Right lobe of liver (tissue), 6 donors: ENCODE measurements around the gene SLC39A11. TPM values are rescaled to one million over a fixed set of nuclear protein-coding genes. Genes with fewer than 3 reads are reported as not detected.

Source experiments
- ATAC-seq, 4 donors: fragments of 200-7000 bp; cut with Tn5 transposase; one replicate each; pipeline ENCODE4 v1.9.1; 2020; ENCODE audit warnings: mild to moderate bottlenecking in 4 of 4, moderate library complexity in 4 of 4
- DNase-seq, 3 donors: peaks; one replicate each; pipeline ENCODE4 v3.0.0-alpha.2; 2020
- H3K27ac ChIP-seq, 3 donors: fragments of 200-600 bp; one replicate each; pipeline ENCODE4 v1.8.0; 2022
- H3K27me3 ChIP-seq, 2 donors: fragments of 200-600 bp; one replicate each; pipeline ENCODE4 v1.8.0; 2022
- H3K36me3 ChIP-seq, 4 donors: fragments of 200-600 bp; sonication (generic) in 1 of 4; one replicate each; pipeline versions ENCODE4 v1.5.1 to v1.8.0; 2017 to 2022; ENCODE audit warnings: control low read depth in 1 of 4
- H3K4me1 ChIP-seq, 4 donors: fragments of 200-600 bp; sonication (generic) in 1 of 4; one replicate each; pipeline versions ENCODE4 v1.5.1 to v1.8.0; 2017 to 2022; ENCODE audit warnings: control low read depth in 1 of 4
- H3K4me3 ChIP-seq, 3 donors: fragments of 200-600 bp; one replicate each; pipeline ENCODE4 v1.8.0; 2022
- H3K9me3 ChIP-seq, 4 donors: fragments of 200-600 bp; sonication (generic) in 1 of 4; one replicate each; pipeline versions ENCODE4 v1.5.1 to v1.8.0; 2017 to 2022; ENCODE audit warnings: control low read depth in 1 of 4
- CTCF ChIP-seq, 4 donors: fragments of 200-600 bp in 3 of 4; fragments of 450-650 bp in 1 of 4; IDR thresholded peaks; one replicate each; pipeline versions ENCODE4 v1.5.1 to v1.8.0; 2016 to 2022; ENCODE audit warnings: antibody characterized with exemption in 4 of 4, mild to moderate bottlenecking in 2 of 4
- POLR2A ChIP-seq: fragments of 450-650 bp; IDR thresholded peaks from one replicate; pipeline ENCODE4 v1.6.1; 2017; ENCODE audit warnings: antibody characterized with exemption, mild to moderate bottlenecking
- WGBS: methylation state at CpG from one replicate; pipeline ENCODE4 v1.1.6; 2018; ENCODE audit warnings: low coverage, low lambda C conversion rate; ENCODE audit not compliant: insufficient coverage; ENCODE audit errors: missing lambda C conversion rate; 5-methylcytosine and 5-hydroxymethylcytosine counted together
- intact Hi-C, 2 donors: fragments of 100-400 bp; cut with DNase I; formaldehyde crosslinking; loops; one replicate each; pipeline versions ENCODE4 v1.11.2 to v1.14.1; 2022
- total RNA-seq, 6 experiments: library from RNA; depleted of rRNA in 2 of 6; stranded (reverse); fragments of >200 nt in 2 of 6; fragmentation: NEBNext Ultra II Directional in 3 of 6; extraction: Animal tissue kit (Norgen Biotek cat#: 25700) in 3 of 6; gene quantifications; one replicate each; pipeline versions ENCODE4 v1.1.0 to v1.2.4, GENCODE V29; 2016 to 2023
- donor health status: DM: no; HTN: yes; CAD: no.
- donor health status: DM: no; HTN: no; CAD: no.
- donor health status: DM: no; HTN: no; CAD: no.
- donor health status: DM: no; HTN: yes; CAD: no.
- donor health status: DM: no; HTN: yes; CAD: no.

Gene SLC39A11
- total RNA-seq, 6 experiments from 2014 or later: 25.4 to 49.6 (median 39.3) TPM

GRCh38 chr17:72839131-72839725 lies 253.3 kb downstream of the SLC39A11 start:
- H3K4me1 ChIP-seq: no peaks in the 10 kb centered on the region
- no peaks in the 10 kb centered on the region for H3K9me3 ChIP-seq
- TF ChIP-seq POLR2A: no peak
- no peak for TF ChIP-seq CTCF (IDR thresholded peaks at IDR 0.05)
- no peaks in the 10 kb centered on the region for H3K36me3 ChIP-seq
- H3K4me3 ChIP-seq: no peak overlapping the region
- intact Hi-C loops: no loop called here
- DNase-seq (no peak), ATAC-seq (no peak)
- no peaks in the 10 kb centered on the region for H3K27me3 ChIP-seq
- WGBS: no CpG with 5 or more reads among the region's 2 CpGs
- H3K27ac ChIP-seq: no peak overlapping the region

GRCh38 chr17:72838581-72838980 lies 253.9 kb downstream of the SLC39A11 start:
- DNase-seq (no peak), ATAC-seq (no peak)
- Histone ChIP-seq H3K27ac (no peak overlapping the region), H3K36me3 (no peaks in the 10 kb centered on the region), H3K27me3 (no peaks in the 10 kb centered on the region), H3K4me1 (no peaks in the 10 kb centered on the region), H3K4me3 (no peak overlapping the region), H3K9me3 (no peaks in the 10 kb centered on the region)
- intact Hi-C loops: no loop called here
- WGBS: 81% methylated on average over 5 of the region's 5 CpGs
- no peak for TF ChIP-seq CTCF (IDR thresholded peaks at IDR 0.05)
- TF ChIP-seq POLR2A: no peak

DNA sequence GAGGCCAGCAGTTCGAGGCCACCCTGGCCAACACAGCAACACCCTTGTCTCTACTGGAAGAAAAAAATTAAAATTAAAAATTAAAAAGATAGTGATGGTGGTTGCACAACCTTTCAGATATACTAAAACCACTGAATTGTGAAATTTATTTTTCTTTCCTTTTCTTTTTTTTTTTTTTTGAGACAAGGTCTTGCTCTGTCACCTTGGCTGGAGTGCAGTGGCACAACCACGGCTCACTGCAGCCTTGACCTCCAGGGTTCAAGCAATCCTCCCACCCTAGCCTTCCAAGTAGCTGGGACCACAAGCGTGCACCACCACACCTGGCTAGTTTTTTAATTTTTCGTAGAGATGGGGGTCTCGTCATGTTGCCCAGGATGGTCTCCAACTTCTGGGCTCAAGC lies 254.4 kb downstream of the SLC39A11 start:
- TF ChIP-seq CTCF (IDR thresholded peaks at IDR 0.05): no peak
- no peak for TF ChIP-seq POLR2A
- DNase-seq: no peak
- WGBS: 88% methylated on average over 5 of the region's 5 CpGs
- Histone ChIP-seq H3K4me3 (no peak overlapping the region), H3K36me3 (no peaks in the 10 kb centered on the region), H3K9me3 (no peaks in the 10 kb centered on the region), H3K27me3 (no peaks in the 10 kb centered on the region), H3K27ac (no peak overlapping the region), H3K4me1 (no peaks in the 10 kb centered on the region)
- intact Hi-C loops: no loop called here
- ATAC-seq: no peak

GRCh38 chr17:72837335-72837734 lies 255.2 kb downstream of the SLC39A11 start:
- 60% methylated on average over 1 of the region's 1 CpG for WGBS
- TF ChIP-seq CTCF (IDR thresholded peaks at IDR 0.05): no peak
- TF ChIP-seq POLR2A: no peak
- intact Hi-C loops: no loop called here
- H3K27ac ChIP-seq: no peak overlapping the region
- ATAC-seq: no peak
- H3K27me3 ChIP-seq: no peaks in the 10 kb centered on the region
- H3K4me3 ChIP-seq: no peak overlapping the region
- H3K9me3 ChIP-seq: no peaks in the 10 kb centered on the region
- H3K4me1 ChIP-seq: no peaks in the 10 kb centered on the region
- DNase-seq: no peak
- H3K36me3 ChIP-seq: no peaks in the 10 kb centered on the region
